AG10803 (cell line): Measurements from ENCODE around the gene E2F8.

ENCODE experiments used
- DNase-seq: peaks from one replicate; pipeline ENCODE4 v3.0.0; 2010; ENCODE audit warnings: low read depth
- H3K4me3 ChIP-seq: 2 replicates; pipeline ENCODE4 v1.5.1; 2011; ENCODE audit warnings: mild to moderate bottlenecking, low read length, control low read depth
- CTCF ChIP-seq: conservative IDR thresholded peaks from 2 replicates; pipeline ENCODE4 v1.5.1; 2011; ENCODE audit warnings: mild to moderate bottlenecking, low read length, control low read depth, inconsistent platforms

Gene E2F8

DNA sequence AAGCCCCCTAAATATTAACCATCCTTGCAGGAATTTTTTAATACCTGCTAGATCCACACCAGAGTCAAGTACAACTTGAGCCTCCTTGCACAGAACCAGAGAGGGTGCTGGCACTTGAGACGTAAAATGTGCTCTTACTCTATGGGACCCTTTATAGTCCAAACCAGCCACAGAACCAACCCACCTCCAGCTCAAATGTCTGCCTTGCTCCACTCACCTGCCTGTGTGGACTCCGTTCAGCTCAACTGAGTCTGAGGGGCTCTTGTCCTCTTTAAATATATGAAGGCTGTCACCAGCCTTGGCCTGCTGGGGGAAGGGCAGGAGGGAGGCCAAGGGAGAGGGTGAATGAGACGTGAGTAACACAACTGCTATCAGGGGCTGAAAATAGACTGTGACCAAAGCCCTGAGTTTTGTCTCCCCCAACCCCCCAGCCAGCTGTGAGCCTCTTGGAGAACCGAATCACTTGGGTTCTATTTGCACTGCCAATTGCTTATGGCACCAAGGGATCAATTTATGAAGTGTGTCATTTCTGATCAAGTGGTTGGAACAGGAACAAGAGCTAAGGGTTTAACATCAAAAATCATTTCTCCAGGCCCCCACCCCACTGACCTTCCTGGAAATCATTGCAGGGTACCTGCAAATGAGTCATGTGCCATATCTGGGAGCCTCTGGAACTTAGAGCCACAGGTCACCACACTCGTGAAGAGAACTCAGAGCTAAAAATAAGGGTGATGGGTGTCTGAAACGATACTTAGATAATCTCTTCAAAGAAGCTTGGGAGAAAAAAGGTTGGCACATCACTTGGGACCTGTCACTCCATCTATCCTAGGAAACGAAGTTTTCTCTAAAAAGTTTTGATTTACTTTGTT is 38.8 kb downstream of the E2F8 start, which contains the start of gene CSRP3:
TSS of gene CSRP3 (minus strand) at position 247 of the 869 bp plus-strand sequence. CDS start 9,535 bp downstream, outside the sequence.
- H3K4me3 ChIP-seq = no peak within 1 kb of the TSS
- peak; percentile 11 for DNase-seq
- no peak for TF ChIP-seq CTCF

DNA sequence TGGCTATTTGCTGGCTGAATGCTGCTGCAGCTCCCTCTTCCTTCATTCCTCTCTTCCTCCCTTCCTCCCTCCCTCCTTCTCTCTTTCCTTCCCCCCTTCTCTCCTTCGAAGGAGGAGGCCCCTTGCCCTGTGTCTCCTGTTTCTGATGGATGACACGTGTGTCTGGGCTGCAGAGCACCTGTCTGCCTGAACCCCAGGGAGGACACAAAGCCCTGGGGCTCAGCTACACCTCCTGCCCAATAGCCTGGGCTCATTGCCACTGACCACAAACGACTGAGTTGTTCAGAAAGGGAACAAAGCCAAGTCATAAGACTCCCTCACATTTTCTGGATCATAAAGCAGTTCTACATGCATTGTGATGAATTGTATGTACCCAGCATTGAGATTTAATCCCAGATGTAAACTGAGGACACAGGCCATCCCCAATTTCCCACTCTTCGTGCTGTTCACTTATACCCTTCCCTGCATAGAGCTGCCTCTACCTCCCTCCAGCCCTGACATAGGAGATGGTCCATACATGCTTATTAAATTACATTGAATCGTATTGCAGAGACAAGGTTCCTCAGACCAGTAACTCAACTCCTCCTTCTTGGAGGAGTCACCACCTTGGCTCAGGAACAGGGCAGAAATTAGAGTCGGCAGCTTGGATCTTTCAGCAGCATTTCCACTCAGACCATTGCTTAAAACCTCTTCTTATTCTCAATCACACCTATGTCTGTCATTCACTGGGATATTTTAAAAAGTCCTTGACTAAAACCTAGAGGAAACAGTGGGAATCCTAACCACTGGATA is 40.1 kb downstream of the E2F8 start:
- peak; percentile 64 for DNase-seq
- no peak overlapping the region for H3K4me3 ChIP-seq
- TF ChIP-seq CTCF = no peak

DNA sequence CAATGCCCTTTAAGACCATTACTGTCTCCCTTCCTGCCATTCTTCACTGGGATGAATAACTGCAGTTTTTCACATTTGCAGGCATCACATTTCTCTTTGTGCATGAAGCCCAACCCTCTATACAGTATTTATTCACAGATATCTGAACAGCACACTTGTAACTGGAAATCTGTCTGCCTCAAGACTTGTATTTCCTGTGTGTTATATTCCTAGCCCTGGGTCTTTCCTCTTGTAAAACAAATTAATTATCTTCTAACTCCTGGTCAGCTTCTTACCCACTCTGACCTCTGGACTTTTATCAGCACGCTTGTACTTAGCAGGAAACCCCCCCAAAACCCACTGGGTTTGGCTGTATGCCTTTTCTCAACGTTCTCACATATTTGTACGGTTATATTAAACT is 41.0 kb downstream of the E2F8 start:
- no peak for DNase-seq
- no peak for TF ChIP-seq CTCF
- H3K4me3 ChIP-seq = no peak overlapping the region

GRCh38 chr11:19199048-19199447 is 41.7 kb downstream of the E2F8 start:
- TF ChIP-seq CTCF = no peak
- DNase-seq = no peak
- H3K4me3 ChIP-seq = no peak overlapping the region

DNA sequence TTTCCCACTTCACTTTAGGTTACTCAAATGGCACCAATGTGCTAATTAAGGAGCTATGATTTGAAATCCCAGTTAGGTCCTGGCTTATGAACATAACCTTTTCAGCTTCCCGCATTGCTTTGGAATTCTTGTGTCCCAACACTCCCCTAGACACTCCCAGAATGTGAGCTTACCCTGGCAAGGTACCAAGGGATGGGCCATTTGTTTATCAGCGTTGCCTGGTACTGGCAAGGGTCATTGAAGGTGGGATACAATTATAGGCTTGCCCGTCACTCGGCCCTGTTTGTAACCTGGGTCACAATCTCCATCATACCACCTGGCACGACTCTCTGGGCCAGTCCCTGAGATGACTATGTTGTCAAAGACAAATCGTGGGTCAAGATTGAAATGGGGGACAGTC is 44.3 kb downstream of the E2F8 start:
- no peak for TF ChIP-seq CTCF
- DNase-seq = no peak
- H3K4me3 ChIP-seq = no peak overlapping the region

DNA sequence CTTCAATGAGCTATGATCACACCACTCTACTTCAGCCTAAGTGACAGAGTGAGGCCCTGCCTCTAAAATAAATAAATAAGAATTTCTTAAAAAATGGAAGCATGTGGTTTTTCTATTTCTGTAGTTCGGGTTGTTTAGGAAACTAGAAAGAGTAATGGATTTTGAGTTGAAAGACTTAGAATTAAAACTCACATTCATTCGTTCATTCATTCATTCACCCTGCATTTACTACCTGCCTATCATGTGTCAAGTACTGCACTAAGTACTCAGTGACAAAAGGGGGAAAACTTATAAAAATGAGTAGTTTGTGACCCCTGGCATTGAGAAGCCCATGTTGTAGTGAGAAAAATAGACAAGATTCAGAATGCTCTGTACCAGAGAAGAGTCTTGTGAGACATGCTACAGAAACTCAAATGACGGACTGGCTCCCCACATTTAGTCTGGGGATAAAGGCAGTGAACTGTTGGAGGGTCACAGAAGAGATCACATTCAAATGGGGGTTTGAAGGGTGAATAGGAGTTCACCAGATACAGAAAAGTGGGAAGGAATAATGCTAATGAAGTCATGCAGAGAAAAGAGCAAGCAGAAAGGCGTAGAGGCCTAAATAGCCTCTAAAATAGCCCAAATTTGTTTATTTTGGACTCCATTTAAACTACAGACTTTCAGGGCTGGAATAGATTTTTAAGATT is 46.0 kb downstream of the E2F8 start:
- H3K4me3 ChIP-seq = no peak overlapping the region
- no peak for DNase-seq
- TF ChIP-seq CTCF = no peak
